HCT116 (cell line): ENCODE results near the gene CTNNA1.

Experiments
- CEBPB ChIP-seq: IDR thresholded peaks from 2 replicates; pipeline ENCODE4 v1.6.1; 2012; ENCODE audit warnings: low read depth
- CTCF ChIP-seq, 3 experiments: fragments of 200-600 bp in 1 of 3; sonication (generic) in 1 of 3; IDR thresholded peaks in 2 of 3; conservative IDR thresholded peaks in 1 of 3; 2 replicates each; pipeline ENCODE4 v1.5.1; 2012 to 2017; ENCODE audit warnings: low read depth in 2 of 3, low read length in 2 of 3, antibody characterized with exemption in 1 of 3, borderline replicate concordance in 1 of 3, control low read depth in 1 of 3, mild to moderate bottlenecking in 1 of 3, mixed read lengths in 1 of 3, mixed run types in 1 of 3, moderate library complexity in 1 of 3; ENCODE audit not compliant: insufficient read depth in 1 of 3
- EGR1 ChIP-seq: IDR thresholded peaks from 2 replicates; pipeline ENCODE4 v1.6.1; 2012; ENCODE audit warnings: low read depth
- EZH2 ChIP-seq: fragments of 200-600 bp; sonication (generic); IDR thresholded peaks from 2 replicates; pipeline ENCODE4 v1.6.1; 2017; ENCODE audit warnings: antibody characterized with exemption, mixed run types
- EZH2phosphoT487 ChIP-seq: fragments of 200-600 bp; IDR thresholded peaks from 2 replicates; pipeline ENCODE4 v1.6.1; 2018; ENCODE audit warnings: antibody characterized with exemption, borderline replicate concordance
- JUND ChIP-seq: IDR thresholded peaks from 2 replicates; pipeline ENCODE4 v1.6.1; 2012
- POLR2A ChIP-seq: IDR thresholded peaks from 2 replicates; pipeline ENCODE4 v1.7.0; 2011; ENCODE audit warnings: borderline replicate concordance; ENCODE audit not compliant: insufficient read depth, insufficient read length; ENCODE audit errors: extremely low read depth
- POLR2AphosphoS5 ChIP-seq: IDR thresholded peaks from 2 replicates; pipeline ENCODE4 v1.6.1; 2011; ENCODE audit warnings: mild to moderate bottlenecking, low read depth, low read length, moderate library complexity
- REST ChIP-seq: IDR thresholded peaks from 2 replicates; pipeline ENCODE4 v1.6.1; 2012; ENCODE audit warnings: low read depth
- SIN3A ChIP-seq: IDR thresholded peaks from 2 replicates; pipeline ENCODE4 v1.6.1; 2012; ENCODE audit warnings: low read depth
- TCF7L2 ChIP-seq: IDR thresholded peaks from 2 replicates; pipeline ENCODE4 v1.7.0; 2011; ENCODE audit warnings: borderline replicate concordance, inconsistent platforms; ENCODE audit not compliant: insufficient read depth, insufficient read length; ENCODE audit errors: extremely low read depth

GRCh38 chr5:138946241-138946623, 193.0 kb downstream of the CTNNA1 start:
- TF ChIP-seq CTCF (IDR thresholded peaks at IDR 0.05 in 2 of 3, conservative IDR thresholded peaks at IDR 0.05 in 1 of 3; ENCODE audit: borderline replicate concordance in 1 of 3, insufficient read depth in 1 of 3, low read depth in 2 of 3, low read length in 2 of 3) = no peak
- TF ChIP-seq SIN3A = no peak
- no peak for TF ChIP-seq JUND
- TF ChIP-seq REST = no peak
- no peak for TF ChIP-seq POLR2AphosphoS5
- TF ChIP-seq POLR2A = no peak
- no peak for TF ChIP-seq EZH2
- no peak for TF ChIP-seq EGR1
- TF ChIP-seq CEBPB = no peak
- TF ChIP-seq EZH2phosphoT487 = no peak
- no peak for TF ChIP-seq TCF7L2
